NK-92 (cell line): ENCODE results near the gene TRIO.
"Not testable (repeated sequence)": the region's sequence is repeated elsewhere in the genome, so short reads cannot be mapped to it uniquely, and the experiment has no call there.

Experiments
- DNase-seq: peaks from one replicate; lab custom pipeline; 2025; ENCODE audit not compliant: unreplicated experiment; lab: John Stamatoyannopoulos, UW

Gene TRIO

DNA sequence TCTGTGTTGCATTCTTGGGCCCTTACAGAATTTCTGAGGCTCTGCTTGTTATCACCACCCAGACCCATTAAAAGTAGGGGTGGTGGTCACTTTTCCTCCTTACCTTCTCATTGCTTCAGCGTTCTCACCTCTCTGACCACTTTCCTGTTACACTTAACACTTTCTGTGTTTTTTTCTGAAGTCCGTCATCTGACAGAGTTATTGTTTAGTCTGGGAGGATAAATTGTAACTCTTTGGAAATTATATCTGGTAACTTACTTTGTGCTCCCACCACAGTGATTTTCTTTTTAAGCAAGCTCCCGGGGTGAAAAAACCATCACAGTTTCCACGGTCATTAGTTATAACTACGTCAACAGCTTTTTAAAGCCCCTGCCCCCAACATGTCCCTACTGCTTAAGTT is 227.2 kb downstream of the TRIO start:
- DNase-seq: no peak

- no peak for DNase-seq
Measured at GRCh38 chr5:14373685-14374084, 230.5 kb downstream of the TRIO start.

GRCh38 chr5:14374100-14374499 is 231.0 kb downstream of the TRIO start:
- DNase-seq: no peak

DNA sequence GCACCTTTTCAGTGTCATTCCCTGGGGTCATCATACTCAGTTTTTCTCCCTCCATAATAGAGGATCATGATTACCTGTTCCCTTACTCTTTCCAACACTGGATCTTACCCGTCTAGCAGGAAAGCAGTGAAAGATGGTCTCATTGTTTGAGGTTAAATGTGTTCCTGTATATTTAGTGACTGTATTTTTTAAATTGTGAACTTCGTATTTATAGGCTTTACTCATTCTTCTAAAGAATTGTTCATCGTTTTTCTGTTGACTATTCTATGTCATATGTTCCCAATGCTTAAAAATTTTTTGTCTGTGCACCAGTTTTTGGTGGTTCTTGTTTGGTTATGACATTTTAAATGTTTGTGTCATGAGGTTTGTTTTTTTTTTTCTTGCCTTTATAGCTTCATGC is 233.6 kb downstream of the TRIO start:
- DNase-seq: no peak

GRCh38 chr5:14379739-14380497 is 236.8 kb downstream of the TRIO start:
- DNase-seq: no peak

DNA sequence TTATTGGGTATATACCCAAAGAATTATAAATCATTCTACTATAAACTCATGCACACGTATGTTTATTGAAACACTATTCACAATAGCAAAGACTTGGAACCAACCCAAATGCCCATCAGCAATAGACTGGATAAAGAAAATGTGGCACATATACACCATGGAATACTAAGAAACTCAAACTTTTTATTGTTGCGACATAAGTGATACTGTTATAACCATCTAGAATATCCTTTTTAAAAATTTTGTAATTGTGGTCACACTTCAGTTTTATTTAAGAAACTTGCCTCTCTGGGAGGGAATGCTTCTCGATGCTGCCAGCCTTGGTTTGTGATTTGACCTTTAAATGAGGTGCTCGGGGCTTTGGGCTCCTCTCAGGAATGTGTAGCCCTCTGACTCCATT is 237.6 kb downstream of the TRIO start:
- DNase-seq: no peak

GRCh38 chr5:14382640-14383039 is 239.5 kb downstream of the TRIO start:
- no peak for DNase-seq

GRCh38 chr5:14383923-14384322 is 240.8 kb downstream of the TRIO start:
- no peak for DNase-seq

GRCh38 chr5:14385019-14385418 is 241.9 kb downstream of the TRIO start:
- no peak for DNase-seq

- no peak for DNase-seq
Measured at GRCh38 chr5:14386884-14387624, 243.9 kb downstream of the TRIO start.

GRCh38 chr5:14388741-14389140 is 245.6 kb downstream of the TRIO start:
- DNase-seq: no peak

- not testable (repeated sequence) for DNase-seq
Measured at GRCh38 chr5:14392552-14392951, 249.4 kb downstream of the TRIO start.

DNA sequence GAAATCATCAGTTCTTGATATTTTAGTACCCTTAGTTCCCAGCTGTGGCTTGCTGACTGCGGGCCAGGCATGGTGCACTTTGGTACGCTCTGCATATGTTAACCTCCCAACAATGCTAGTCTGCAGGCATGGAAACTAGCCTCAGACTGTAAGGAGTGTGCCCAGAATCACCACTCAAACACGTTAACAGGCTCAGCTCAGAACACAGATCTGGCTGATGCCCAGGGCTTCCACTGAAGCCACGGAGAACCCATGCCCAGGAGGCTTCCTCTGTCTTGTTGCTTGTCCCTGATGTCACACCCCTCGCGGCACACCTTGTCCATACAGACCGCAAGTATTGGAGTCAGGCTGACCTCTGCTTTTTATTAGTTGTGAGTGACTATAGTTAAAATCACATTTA is 251.2 kb downstream of the TRIO start:
- DNase-seq: no peak

- DNase-seq: no peak
Measured at GRCh38 chr5:14395411-14395810, 252.3 kb downstream of the TRIO start.

DNA sequence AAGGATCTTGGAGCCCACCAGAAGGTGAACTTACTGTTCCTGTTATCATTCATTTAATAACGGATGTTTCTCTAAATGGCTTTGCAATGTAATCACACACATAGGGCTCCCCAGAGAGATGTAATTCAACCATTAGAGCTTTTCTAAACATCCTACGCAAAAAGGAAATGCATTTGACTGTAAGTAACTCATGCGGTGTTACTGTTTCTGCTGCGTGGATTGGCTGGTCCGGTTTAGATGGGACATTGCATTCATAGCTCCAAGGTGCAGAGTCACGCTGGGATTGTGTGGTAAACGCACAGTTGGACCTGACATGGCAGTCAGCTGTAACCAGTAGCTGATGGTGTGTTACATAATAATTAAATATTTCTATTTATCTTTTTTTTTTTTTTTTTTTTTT is 252.9 kb downstream of the TRIO start:
- DNase-seq: no peak

DNA sequence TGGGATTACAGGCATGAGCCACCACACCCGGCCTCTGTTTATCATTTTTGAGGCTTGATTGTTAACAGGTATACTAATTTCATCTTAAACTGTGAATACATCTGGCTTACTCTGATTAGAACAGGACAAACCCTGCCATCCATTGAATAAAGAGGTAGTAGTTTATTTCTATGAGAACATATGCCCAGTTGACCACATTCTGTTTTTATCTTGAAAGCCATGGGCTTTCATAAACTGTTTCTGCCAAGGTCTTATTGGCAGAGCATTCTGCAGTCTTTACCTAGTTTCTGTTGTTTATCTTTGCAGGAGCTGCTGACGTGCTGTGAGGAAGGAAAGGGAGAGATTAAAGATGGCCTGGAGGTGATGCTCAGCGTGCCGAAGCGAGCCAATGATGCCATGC is 253.6 kb downstream of the TRIO start:
- no peak for DNase-seq

DNA sequence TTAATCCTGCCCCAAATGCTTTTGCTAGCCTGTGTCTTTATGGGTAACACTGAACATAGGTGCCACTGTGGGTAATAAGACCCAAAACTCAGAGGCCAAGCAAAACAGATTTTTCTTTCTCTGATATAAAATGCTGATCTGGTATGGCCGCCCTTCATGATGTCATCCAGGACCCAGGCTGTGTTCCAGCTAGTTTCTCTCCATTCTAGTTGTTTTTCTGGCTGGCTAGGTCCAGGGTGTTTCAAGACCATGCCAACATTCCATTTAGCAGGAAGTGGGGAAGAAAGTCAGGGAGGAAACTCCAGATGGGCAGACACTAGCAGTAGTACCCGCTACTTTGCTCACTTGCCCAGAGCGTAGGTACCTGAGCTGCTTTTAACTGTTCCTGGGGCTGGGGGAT is 254.6 kb downstream of the TRIO start:
- DNase-seq: no peak

- no peak for DNase-seq
Measured at GRCh38 chr5:14399054-14399692, 256.0 kb downstream of the TRIO start.

- no peak for DNase-seq
Measured at GRCh38 chr5:14400085-14400484, 256.9 kb downstream of the TRIO start.

DNA sequence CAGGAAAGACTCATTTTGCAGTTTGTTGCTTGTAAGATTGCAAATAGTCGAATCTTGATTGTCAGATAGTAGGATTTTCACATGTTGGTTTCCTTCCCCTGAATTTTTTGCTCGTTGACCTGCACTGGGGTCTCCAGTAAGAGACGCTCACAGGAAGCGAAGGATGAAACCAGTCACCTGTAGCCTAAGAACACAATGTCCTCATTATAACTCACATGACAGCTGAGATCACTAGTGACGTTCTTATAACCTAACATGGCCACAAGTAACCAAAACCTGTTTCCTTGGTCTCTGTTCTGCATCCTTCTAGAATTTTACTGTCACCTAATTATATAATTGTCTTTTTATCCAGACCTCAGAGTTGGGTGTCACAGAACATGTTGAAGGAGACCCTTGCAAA is 257.5 kb downstream of the TRIO start:
- DNase-seq: no peak

DNA sequence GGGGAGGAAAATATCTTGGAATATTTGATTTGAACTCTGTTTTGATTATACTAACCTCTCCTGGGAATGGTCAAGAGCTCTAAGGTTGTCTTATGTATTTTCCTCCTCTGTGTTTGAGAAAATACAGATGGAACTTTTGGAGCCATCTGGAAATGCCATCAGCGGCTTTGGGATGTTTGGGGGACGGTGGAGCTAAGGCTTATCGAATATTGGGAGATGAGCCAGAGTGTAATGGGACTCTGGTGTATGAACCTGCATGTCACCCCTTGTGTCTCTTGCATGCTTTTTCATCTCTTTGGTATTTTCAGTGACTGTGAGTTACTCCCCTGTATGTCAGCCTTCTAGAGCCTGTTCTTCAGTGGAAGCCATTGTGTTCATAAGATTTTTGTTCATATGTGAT is 258.5 kb downstream of the TRIO start:
- no peak for DNase-seq

DNA sequence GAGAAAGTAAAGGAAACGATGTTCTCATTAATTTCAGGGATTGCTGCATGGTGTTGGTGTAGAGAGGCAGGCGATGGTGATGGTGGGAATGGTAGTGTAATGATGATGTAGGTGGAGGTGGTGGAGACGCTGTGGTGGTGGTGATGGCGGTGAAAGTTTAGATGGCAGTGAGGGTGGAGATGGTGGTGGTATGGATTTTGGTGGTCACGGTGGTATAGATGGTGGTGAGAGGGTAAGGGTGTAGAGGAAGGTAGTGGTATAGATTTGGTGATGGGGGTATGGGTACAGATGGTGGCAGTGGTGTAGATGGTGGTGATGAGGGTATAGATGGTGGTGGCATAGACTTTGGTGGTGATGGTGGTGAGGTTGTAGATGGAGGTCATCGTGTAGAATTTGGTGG is 259.3 kb downstream of the TRIO start:
- no peak for DNase-seq
